Fibroblast of lung (primary cell): Measurements from ENCODE around the gene SNX3.

ENCODE experiments used
- CTCF ChIP-seq, 2 donors: IDR thresholded peaks in 1 of 2; conservative IDR thresholded peaks in 1 of 2; 1 replicate in 1 of 2; 2 replicates in 1 of 2; pipeline ENCODE4 v1.5.1; 2011 to 2012; ENCODE audit warnings: low read length in 2 of 2, control low read depth in 1 of 2, inconsistent platforms in 1 of 2, low read depth in 1 of 2, mild to moderate bottlenecking in 1 of 2
- EZH2 ChIP-seq: IDR thresholded peaks from 2 replicates; pipeline ENCODE4 v1.5.1; 2012; ENCODE audit warnings: low read length, control low read depth, mild to moderate bottlenecking; ENCODE audit errors: missing control alignments

- TF ChIP-seq CTCF (conservative IDR thresholded peaks at IDR 0.05 in 1 of 2, IDR thresholded peaks at IDR 0.05 in 1 of 2; ENCODE audit: low read depth in 1 of 2, low read length in 2 of 2) (no peak), EZH2 (no peak)
Observed at GRCh38 chr6:108200186-108200585, 60.7 kb downstream of the SNX3 start.
